HG02678 (cell line): ENCODE results near the gene SMIM24.

Experiments used
- ATAC-seq: cut with Tn5 transposase; IDR thresholded peaks from one replicate; pipeline ENCODE4 v1.9.1; 2021; ENCODE audit warnings: mild to moderate bottlenecking, moderate library complexity; ENCODE audit not compliant: unreplicated experiment

SMIM24 gene

GRCh38 chr19:3499738-3500428 lies 19.6 kb upstream of the SMIM24 start:
- ATAC-seq = no peak

GRCh38 chr19:3497757-3498520 lies 17.6 kb upstream of the SMIM24 start:
- no peak for ATAC-seq

GRCh38 chr19:3496392-3497273 lies 16.3 kb upstream of the SMIM24 start:
- no peak for ATAC-seq

- no peak for ATAC-seq
Observed at GRCh38 chr19:3494559-3494958, 14.2 kb upstream of the SMIM24 start.

GRCh38 chr19:3494051-3494450 lies 13.7 kb upstream of the SMIM24 start:
- ATAC-seq = no peak

- no peak for ATAC-seq
Observed at GRCh38 chr19:3493651-3494050, 13.3 kb upstream of the SMIM24 start.

GRCh38 chr19:3492919-3493318 lies 12.6 kb upstream of the SMIM24 start:
- ATAC-seq = no peak

GRCh38 chr19:3492131-3492839 lies 12.0 kb upstream of the SMIM24 start:
- ATAC-seq = no peak

- ATAC-seq = no peak
Observed at GRCh38 chr19:3491396-3492119, 11.2 kb upstream of the SMIM24 start.

GRCh38 chr19:3483226-3483628 lies 2.9 kb upstream of the SMIM24 start, which contains the start of gene SMIM44:
TSS of gene SMIM44 (minus strand) at chr19:3483441. CDS start at chr19:3483403, 38 bp downstream.
- no peak for ATAC-seq

GRCh38 chr19:3482507-3483225 lies 2.3 kb upstream of the SMIM24 start:
- ATAC-seq = no peak

GRCh38 chr19:3481241-3482090 lies 1.1 kb upstream of the SMIM24 start:
- no peak for ATAC-seq

- no peak for ATAC-seq
Observed at GRCh38 chr19:3479834-3480215, 500 bp downstream of the SMIM24 start.

GRCh38 chr19:3479177-3479833 lies 1.0 kb downstream of the SMIM24 start:
- no peak for ATAC-seq

GRCh38 chr19:3478409-3479176 lies 1.7 kb downstream of the SMIM24 start:
- ATAC-seq = no peak

- ATAC-seq = no peak
Observed at GRCh38 chr19:3477951-3478350, 2.4 kb downstream of the SMIM24 start.

- ATAC-seq = no peak
Observed at GRCh38 chr19:3477506-3477905, 2.8 kb downstream of the SMIM24 start.
